ENCODE measurements around the gene ADCY1.

The ADCY1 gene

GRCh38 chr7:45594745-45595535, 20.8 kb downstream of the ADCY1 start:
- no peak for DNase-seq

GRCh38 chr7:45595809-45596664, 21.9 kb downstream of the ADCY1 start:
- DNase-seq = no peak

GRCh38 chr7:45596665-45597095, 22.5 kb downstream of the ADCY1 start:
- no peak for DNase-seq

- no peak for DNase-seq
Observed at GRCh38 chr7:45597286-45597984, 23.3 kb downstream of the ADCY1 start.

- DNase-seq = no peak
Observed at GRCh38 chr7:45598886-45599520, 24.8 kb downstream of the ADCY1 start.

- no peak for DNase-seq
Observed at GRCh38 chr7:45599851-45600706, 25.9 kb downstream of the ADCY1 start.

- no peak for DNase-seq
Observed at GRCh38 chr7:45601094-45601493, 26.9 kb downstream of the ADCY1 start.

GRCh38 chr7:45601816-45602540, 27.8 kb downstream of the ADCY1 start:
- no peak for DNase-seq

- no peak for DNase-seq
Observed at GRCh38 chr7:45606050-45606449, 31.9 kb downstream of the ADCY1 start.

GRCh38 chr7:45606931-45607330, 32.8 kb downstream of the ADCY1 start:
- DNase-seq = no peak

- no peak for DNase-seq
Observed at GRCh38 chr7:45609180-45609579, 35.0 kb downstream of the ADCY1 start.

GRCh38 chr7:45610019-45610418, 35.9 kb downstream of the ADCY1 start:
- no peak for DNase-seq

GRCh38 chr7:45610660-45611299, 36.6 kb downstream of the ADCY1 start:
- DNase-seq = no peak

GRCh38 chr7:45617166-45617565, 43.0 kb downstream of the ADCY1 start:
- DNase-seq = no peak

- DNase-seq = no peak
Observed at GRCh38 chr7:45622058-45622457, 47.9 kb downstream of the ADCY1 start.

- DNase-seq = no peak
Observed at GRCh38 chr7:45623157-45623556, 49.0 kb downstream of the ADCY1 start.

- no peak for DNase-seq
Observed at GRCh38 chr7:45623740-45624391, 49.7 kb downstream of the ADCY1 start.

GRCh38 chr7:45624392-45624760, 50.2 kb downstream of the ADCY1 start:
- no peak for DNase-seq

GRCh38 chr7:45625067-45625466, 50.9 kb downstream of the ADCY1 start:
- DNase-seq = no peak
